Stimulated activated effector memory CD8-positive, alpha-beta T cell treated with anti-CD3 and anti-CD28 coated beads, Interleukin-12 subunit alpha, Interleukin-12 subunit beta, amount 100 ng/mL, for 72 hours (primary cell): ENCODE data around the gene MUC2.

Experiments used
- ATAC-seq: fragments of 150-1000 bp; cut with Tn5 transposase; 2 replicates; pipeline ENCODE4 v1.10.0; 2021
- DNase-seq, 2 donors: peaks; one replicate each; pipeline ENCODE4 v3.0.0; 2021 to 2022; ENCODE audit warnings: low spot score in 2 of 2
- H3K27ac Mint-ChIP-seq: one replicate; pipeline ENCODE4 v1.8.0; 2022; ENCODE audit warnings: mild to moderate bottlenecking, mixed read lengths
- H3K36me3 Mint-ChIP-seq: one replicate; pipeline ENCODE4 v1.8.0; 2022; ENCODE audit warnings: mild to moderate bottlenecking, mixed read lengths
- H3K4me1 Mint-ChIP-seq: one replicate; pipeline ENCODE4 v1.8.0; 2022; ENCODE audit warnings: mixed read lengths
- H3K4me3 Mint-ChIP-seq: one replicate; pipeline ENCODE4 v1.8.0; 2022; ENCODE audit warnings: mild to moderate bottlenecking, mixed read lengths
- H3K9me3 Mint-ChIP-seq: one replicate; pipeline ENCODE4 v1.8.0; 2022; ENCODE audit warnings: mixed read lengths

The MUC2 gene

DNA sequence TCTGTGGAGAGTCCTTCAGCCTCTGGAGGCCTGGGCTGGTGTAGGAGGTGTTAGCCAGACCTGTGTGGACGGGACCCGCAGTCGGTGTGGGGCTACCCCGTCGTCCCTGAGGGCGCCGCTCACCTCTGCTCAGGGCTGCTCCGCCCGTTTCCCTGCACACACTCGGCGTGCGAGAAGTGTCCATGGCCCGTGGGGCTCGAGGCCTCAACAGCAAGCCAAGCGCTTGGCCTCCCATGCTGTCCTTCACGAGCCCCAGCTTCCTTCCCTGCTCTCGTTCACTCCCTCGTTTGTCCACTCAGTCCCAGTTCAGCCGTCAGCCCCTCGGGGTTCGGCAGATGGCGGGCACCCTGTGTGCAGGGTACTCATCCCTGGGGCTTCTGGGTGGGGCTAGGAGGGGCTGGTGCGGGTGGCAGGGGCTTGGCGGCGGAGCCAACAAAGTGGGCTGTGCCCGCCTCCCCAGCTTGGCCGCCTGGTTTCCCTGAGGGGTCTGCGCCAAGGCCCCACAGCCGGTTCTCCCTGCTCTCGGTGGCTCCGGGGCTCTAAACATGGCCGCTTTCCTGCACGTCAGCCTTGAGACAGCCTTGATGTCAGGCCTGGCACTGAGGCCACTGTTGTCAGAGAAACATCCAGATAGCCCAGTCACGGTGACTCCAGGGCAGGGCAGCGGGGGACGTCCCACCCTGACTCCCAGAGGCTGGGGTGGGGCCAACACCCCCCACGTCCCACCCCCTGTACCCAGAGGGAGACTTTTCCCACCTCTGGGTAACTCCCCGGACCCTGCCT, 41.5 kb upstream of the MUC2 start:
- Mint-ChIP-seq H3K36me3 (no peaks in the 10 kb centered on the region), H3K4me3 (no peak overlapping the region), H3K4me1 (no peaks in the 10 kb centered on the region), H3K9me3 (no peaks in the 10 kb centered on the region), H3K27ac (no peak overlapping the region)
- no peak for DNase-seq
- ATAC-seq = no peak

DNA sequence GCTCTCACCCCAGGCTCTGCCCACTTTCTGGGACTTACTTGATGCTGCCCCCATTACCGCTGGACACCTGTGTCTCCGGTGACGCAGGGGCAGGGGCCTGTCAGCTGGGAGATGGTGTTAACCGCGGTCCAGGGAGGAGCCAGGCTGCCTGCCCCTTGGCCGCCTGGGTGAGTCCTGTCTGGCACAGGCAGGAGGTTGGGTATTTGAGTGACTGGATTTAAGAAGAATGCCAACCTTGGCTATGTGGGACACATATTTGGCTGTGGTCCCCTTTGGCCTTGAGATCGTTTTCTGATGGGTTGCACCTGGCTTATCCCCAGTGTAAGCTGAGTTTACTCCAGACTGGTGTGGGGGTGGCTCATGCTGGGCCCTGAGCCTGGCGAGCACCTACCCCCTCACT, 40.7 kb upstream of the MUC2 start:
- no peaks in the 10 kb centered on the region for H3K36me3 Mint-ChIP-seq
- DNase-seq (no peak), ATAC-seq (no peak)
- no peaks in the 10 kb centered on the region for H3K4me1 Mint-ChIP-seq
- no peak overlapping the region for H3K27ac Mint-ChIP-seq
- no peaks in the 10 kb centered on the region for H3K9me3 Mint-ChIP-seq
- H3K4me3 Mint-ChIP-seq = no peak overlapping the region

DNA sequence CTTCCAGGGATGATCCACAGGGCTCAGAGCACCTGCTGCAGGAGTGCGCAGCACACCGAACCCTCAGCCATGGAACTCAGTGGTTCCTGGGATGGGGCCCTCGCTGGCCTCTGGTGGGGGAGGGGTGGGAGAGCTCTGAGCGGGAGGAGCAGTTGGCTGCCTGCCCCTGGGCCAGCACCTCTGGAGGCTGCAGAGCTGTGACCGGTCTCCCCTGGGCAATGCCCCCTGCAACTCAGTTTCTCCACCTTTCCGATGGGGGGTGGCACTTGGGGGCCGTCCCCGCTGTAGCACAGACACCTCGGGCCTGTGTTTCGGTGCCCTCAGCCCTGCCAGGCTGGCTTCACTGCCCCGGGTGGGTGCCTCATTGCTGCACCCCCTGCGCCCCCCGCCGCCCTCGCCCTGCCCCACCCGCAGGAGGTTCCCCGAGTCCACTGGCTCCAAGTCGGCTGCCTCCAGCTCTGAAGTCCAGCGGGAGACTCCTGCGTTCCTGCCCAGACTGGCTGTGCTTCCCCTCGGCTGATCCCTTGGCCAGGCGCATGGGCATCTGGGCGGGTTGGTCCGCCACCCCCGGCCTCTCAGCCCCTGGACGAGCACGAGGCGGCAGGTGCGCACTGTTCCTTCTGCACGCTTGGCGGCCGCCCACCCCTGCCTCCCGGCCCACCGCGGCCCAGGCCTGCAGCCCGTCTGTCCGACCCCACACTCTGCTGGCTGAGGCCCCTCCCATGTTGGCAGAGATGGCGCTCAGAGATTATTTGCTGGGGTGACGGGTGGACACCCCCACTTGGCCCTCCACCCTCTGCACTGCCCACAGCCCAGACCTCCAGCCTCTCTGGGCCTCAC, 40.0 kb upstream of the MUC2 start:
- ATAC-seq = no peak
- Mint-ChIP-seq H3K4me1 (no peaks in the 10 kb centered on the region), H3K36me3 (no peaks in the 10 kb centered on the region), H3K4me3 (no peak overlapping the region), H3K27ac (no peak overlapping the region), H3K9me3 (no peaks in the 10 kb centered on the region)
- no peak for DNase-seq

DNA sequence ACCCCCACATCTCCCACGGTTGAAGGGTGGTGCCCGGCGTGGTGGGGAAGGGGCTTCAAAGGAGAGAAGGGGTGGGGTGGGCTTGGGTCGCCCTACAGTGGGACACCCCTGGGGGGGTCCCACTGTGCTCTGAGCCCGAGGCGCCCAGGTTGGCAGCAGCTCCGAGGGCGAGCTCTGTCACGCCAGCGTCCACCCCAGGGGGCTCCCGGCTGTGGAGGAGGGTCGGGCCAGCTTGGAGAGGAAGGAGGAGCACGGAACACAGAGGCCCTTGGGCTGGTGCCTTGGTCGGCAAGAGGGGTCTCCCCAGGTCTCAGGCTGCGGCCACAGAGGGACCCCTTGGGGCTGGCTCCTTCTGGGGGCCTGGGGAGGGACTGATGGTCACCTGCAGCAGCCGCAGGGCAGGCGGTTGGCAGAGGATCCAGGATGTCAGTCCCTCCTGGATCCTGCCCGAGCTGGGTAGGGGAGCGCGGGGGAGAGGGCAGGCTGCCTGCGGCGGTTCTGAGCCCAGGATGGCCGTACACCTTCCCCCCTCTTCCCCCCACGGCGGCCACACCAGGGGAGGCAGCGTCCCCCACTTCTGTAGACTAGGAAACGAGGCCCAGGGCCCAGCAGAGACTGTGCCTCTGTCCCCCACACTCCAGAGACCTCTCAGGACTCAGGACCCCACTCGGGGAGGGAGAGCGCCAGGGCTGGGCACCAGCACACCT, 38.9 kb upstream of the MUC2 start:
- ATAC-seq (no peak), DNase-seq (no peak)
- no peaks in the 10 kb centered on the region for H3K4me1 Mint-ChIP-seq
- H3K4me3 Mint-ChIP-seq = no peak overlapping the region
- no peak overlapping the region for H3K27ac Mint-ChIP-seq
- no peaks in the 10 kb centered on the region for H3K9me3 Mint-ChIP-seq
- H3K36me3 Mint-ChIP-seq = no peaks in the 10 kb centered on the region

DNA sequence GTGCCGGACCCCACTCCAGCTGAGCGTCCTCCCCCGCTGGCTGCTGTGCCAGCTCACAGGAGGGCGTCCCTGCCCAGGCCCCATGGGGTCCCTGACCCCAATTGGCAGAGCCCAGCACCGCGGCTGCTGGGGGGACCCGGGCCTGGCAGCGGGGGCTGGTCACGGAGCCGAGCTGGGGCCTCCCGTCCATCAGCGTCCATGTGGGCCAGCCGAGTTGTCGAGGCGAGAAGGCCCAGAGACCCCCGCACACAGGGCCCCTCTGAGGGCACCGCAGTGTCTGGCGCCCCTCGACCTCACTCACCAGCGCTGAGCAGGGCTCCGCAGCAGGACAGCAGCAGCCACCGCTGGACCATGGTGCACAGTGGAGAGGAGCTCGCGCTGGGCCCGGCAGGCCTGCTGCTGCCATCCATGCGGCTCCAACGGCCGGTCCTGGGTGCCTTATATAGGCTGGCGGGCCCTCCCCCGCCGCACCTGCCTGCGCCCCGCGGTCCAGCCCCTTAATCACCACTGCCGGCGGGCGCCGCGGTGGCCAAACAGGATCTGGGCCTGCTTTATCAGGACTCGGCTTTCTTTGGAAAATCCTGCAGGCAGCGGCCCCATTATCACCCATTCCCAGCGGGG, 38.3 kb upstream of the MUC2 start, which contains the start of gene MUC6:
MUC6 (minus strand) TSS at position 416 of the 621 bp plus-strand sequence; CDS start at position 353, 63 bp downstream.
- Mint-ChIP-seq H3K4me3 (no peak within 1 kb of the TSS), H3K36me3 (no peaks in the 10 kb centered on the region), H3K9me3 (no peaks in the 10 kb centered on the region), H3K27ac (no peak within 1 kb of the TSS), H3K4me1 (no peaks in the 10 kb centered on the region)
- ATAC-seq = no peak
- no peak for DNase-seq

DNA sequence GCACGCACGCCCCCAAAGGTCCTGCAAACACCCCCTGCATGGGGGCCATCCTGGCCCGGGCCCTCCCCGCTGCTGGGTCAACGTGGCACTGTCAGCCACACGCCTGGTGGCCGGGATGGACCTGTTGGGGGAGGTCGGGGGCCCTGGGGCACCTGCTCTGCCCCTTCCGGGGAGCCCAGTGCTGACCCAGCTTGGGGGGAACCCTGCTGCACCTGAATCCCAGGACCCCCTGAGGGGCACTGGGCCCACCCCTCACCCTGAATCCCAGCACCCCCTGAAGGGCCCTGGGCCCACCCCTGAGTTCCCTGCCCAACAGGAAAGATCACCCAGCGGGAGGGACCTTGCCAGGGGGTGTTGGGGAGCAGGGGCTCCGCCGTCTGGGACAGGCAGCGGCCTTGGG, 37.7 kb upstream of the MUC2 start:
- Mint-ChIP-seq H3K36me3 (no peaks in the 10 kb centered on the region), H3K9me3 (no peaks in the 10 kb centered on the region), H3K4me3 (no peak overlapping the region), H3K27ac (no peak overlapping the region), H3K4me1 (no peaks in the 10 kb centered on the region)
- no peak for DNase-seq
- ATAC-seq = no peak

- Mint-ChIP-seq H3K4me1 (no peaks in the 10 kb centered on the region), H3K4me3 (no peak overlapping the region), H3K27ac (no peak overlapping the region), H3K9me3 (no peaks in the 10 kb centered on the region), H3K36me3 (no peaks in the 10 kb centered on the region)
- ATAC-seq = no peak
- DNase-seq = no peak
Measured at GRCh38 chr11:1037506-1038055, 37.1 kb upstream of the MUC2 start.

- H3K36me3 Mint-ChIP-seq = no peaks in the 10 kb centered on the region
- H3K4me1 Mint-ChIP-seq = no peaks in the 10 kb centered on the region
- H3K9me3 Mint-ChIP-seq = no peaks in the 10 kb centered on the region
- H3K27ac Mint-ChIP-seq = no peak overlapping the region
- H3K4me3 Mint-ChIP-seq = no peak overlapping the region
- DNase-seq (no peak), ATAC-seq (no peak)
Measured at GRCh38 chr11:1038361-1038760, 36.3 kb upstream of the MUC2 start.

GRCh38 chr11:1038921-1039320, 35.8 kb upstream of the MUC2 start:
- no peak overlapping the region for H3K27ac Mint-ChIP-seq
- no peaks in the 10 kb centered on the region for H3K9me3 Mint-ChIP-seq
- H3K4me3 Mint-ChIP-seq = no peak overlapping the region
- DNase-seq (no peak), ATAC-seq (no peak)
- no peaks in the 10 kb centered on the region for H3K4me1 Mint-ChIP-seq
- no peaks in the 10 kb centered on the region for H3K36me3 Mint-ChIP-seq

- ATAC-seq = no peak
- DNase-seq = no peak
- H3K4me1 Mint-ChIP-seq = no peaks in the 10 kb centered on the region
- no peak overlapping the region for H3K27ac Mint-ChIP-seq
- H3K36me3 Mint-ChIP-seq = no peaks in the 10 kb centered on the region
- H3K9me3 Mint-ChIP-seq = no peaks in the 10 kb centered on the region
- no peak overlapping the region for H3K4me3 Mint-ChIP-seq
Measured at GRCh38 chr11:1039481-1040427, 34.9 kb upstream of the MUC2 start.

GRCh38 chr11:1040428-1041148, 34.1 kb upstream of the MUC2 start:
- ATAC-seq (no peak), DNase-seq (no peak)
- Mint-ChIP-seq H3K9me3 (no peaks in the 10 kb centered on the region), H3K36me3 (no peaks in the 10 kb centered on the region), H3K4me1 (no peaks in the 10 kb centered on the region), H3K4me3 (no peak overlapping the region), H3K27ac (no peak overlapping the region)

GRCh38 chr11:1041149-1041467, 33.6 kb upstream of the MUC2 start:
- DNase-seq (no peak), ATAC-seq (no peak)
- H3K9me3 Mint-ChIP-seq = no peaks in the 10 kb centered on the region
- H3K36me3 Mint-ChIP-seq = no peaks in the 10 kb centered on the region
- H3K4me3 Mint-ChIP-seq = no peak overlapping the region
- H3K27ac Mint-ChIP-seq = no peak overlapping the region
- H3K4me1 Mint-ChIP-seq = no peaks in the 10 kb centered on the region

- H3K4me3 Mint-ChIP-seq = no peak overlapping the region
- H3K36me3 Mint-ChIP-seq = no peaks in the 10 kb centered on the region
- H3K27ac Mint-ChIP-seq = no peak overlapping the region
- no peaks in the 10 kb centered on the region for H3K9me3 Mint-ChIP-seq
- DNase-seq (no peak), ATAC-seq (no peak)
- no peaks in the 10 kb centered on the region for H3K4me1 Mint-ChIP-seq
Measured at GRCh38 chr11:1041471-1041870, 33.2 kb upstream of the MUC2 start.
